ENCODE results near the gene KNDC1.

Gene KNDC1

GRCh38 chr10:133187906-133188681, 28.1 kb downstream of the KNDC1 start:
- H2AK5ac ChIP-seq (ENCODE audit: low read depth, low read length): peak overlapping the region; percentile 70
- H3K14ac ChIP-seq (ENCODE audit: low read length): no peak overlapping the region
- H3K27me3 ChIP-seq (ENCODE audit: control insufficient read depth in 3 of 3, insufficient read depth in 3 of 3, low read depth in 1 of 3, low read length in 3 of 3): peaks cover 0 to 2% (median 0%) of the 10 kb centered on the region in 3 experiments
- no peak overlapping the region for H2BK15ac ChIP-seq (ENCODE audit: low read length)
- H3K4me3 ChIP-seq (ENCODE audit: low read length in 2 of 2): peak overlapping the region in 1 of 2 donors; percentile 44
- H4K91ac ChIP-seq (ENCODE audit: low read depth, low read length, poor library complexity): no peak overlapping the region
- H3K9ac ChIP-seq (ENCODE audit: low read depth, low read length, poor library complexity): peak overlapping the region; percentile 30
- no peak overlapping the region for H3K27ac ChIP-seq (replicated peaks; ENCODE audit: low read length)
- H3K36me3 ChIP-seq (replicated peaks in 1 of 2; ENCODE audit: control insufficient read depth in 2 of 2, insufficient read depth in 2 of 2, low read length in 2 of 2): peaks cover 0 to 10% of the 10 kb centered on the region in 2 donors
- H2BK12ac ChIP-seq (ENCODE audit: low read length): no peak overlapping the region
- H3K18ac ChIP-seq (ENCODE audit: low read length): peak overlapping the region; percentile 83
- peak overlapping the region; percentile 53 for H2BK5ac ChIP-seq (ENCODE audit: low read length)
- H2BK120ac ChIP-seq (ENCODE audit: low read depth, low read length): no peak overlapping the region
- no peak overlapping the region for H2AFZ ChIP-seq (ENCODE audit: low read length)
- WGBS, 2 donors (ENCODE audit: extremely low coverage in 2 of 2, insufficient read length in 2 of 2, insufficient replicate concordance in 1 of 2): no CpG with 5 or more reads among the region's 38 CpGs
- H4K8ac ChIP-seq (ENCODE audit: low read depth, low read length): peak overlapping the region; percentile 72
- no peak overlapping the region for H3K4me2 ChIP-seq (ENCODE audit: insufficient read depth, low read length, poor library complexity, severe bottlenecking)
- DNase-seq (ENCODE audit: low spot score): no peak
- H3K23ac ChIP-seq (ENCODE audit: low read depth, low read length, poor library complexity): peak overlapping the region; percentile 80
- no peak overlapping the region for H3K4ac ChIP-seq (ENCODE audit: low read length)
- H3K4me1 ChIP-seq (ENCODE audit: control insufficient read depth in 2 of 2, insufficient read depth in 1 of 2, low read depth in 1 of 2, low read length in 2 of 2): peaks cover 5% of the 10 kb centered on the region in 2 donors
- peaks cover 0 to 12% of the 10 kb centered on the region in 2 donors for H3K9me3 ChIP-seq (replicated peaks in 1 of 2; ENCODE audit: control insufficient read depth in 2 of 2, insufficient read depth in 1 of 2, low read depth in 1 of 2, low read length in 2 of 2)
- H3K79me1 ChIP-seq (ENCODE audit: low read depth, low read length): peaks cover 11% of the 10 kb centered on the region

GRCh38 chr10:133189256-133189655, 29.2 kb downstream of the KNDC1 start:
- no peak overlapping the region for H3K27ac ChIP-seq (replicated peaks; ENCODE audit: low read length)
- no peak for DNase-seq (ENCODE audit: low spot score)
- H3K14ac ChIP-seq (ENCODE audit: low read length): peak overlapping the region; percentile 56
- no peak overlapping the region for H4K91ac ChIP-seq (ENCODE audit: low read depth, low read length, poor library complexity)
- H2BK5ac ChIP-seq (ENCODE audit: low read length): peak overlapping the region; percentile 39
- no peak overlapping the region for H2BK12ac ChIP-seq (ENCODE audit: low read length)
- peaks cover under 1 to 8% of the 10 kb centered on the region in 2 donors for H3K9me3 ChIP-seq (replicated peaks in 1 of 2; ENCODE audit: control insufficient read depth in 2 of 2, insufficient read depth in 1 of 2, low read depth in 1 of 2, low read length in 2 of 2)
- WGBS, 2 donors (ENCODE audit: extremely low coverage in 2 of 2, insufficient read length in 2 of 2, insufficient replicate concordance in 1 of 2): no CpG with 5 or more reads among the region's 22 CpGs
- H3K18ac ChIP-seq (ENCODE audit: low read length): peak overlapping the region; percentile 80
- H4K8ac ChIP-seq (ENCODE audit: low read depth, low read length): peak overlapping the region; percentile 72
- H3K4me3 ChIP-seq (ENCODE audit: low read length in 2 of 2): no peak overlapping the region
- H2AK5ac ChIP-seq (ENCODE audit: low read depth, low read length): peak overlapping the region; percentile 43
- peaks cover 5% of the 10 kb centered on the region in 2 donors for H3K4me1 ChIP-seq (ENCODE audit: control insufficient read depth in 2 of 2, insufficient read depth in 1 of 2, low read depth in 1 of 2, low read length in 2 of 2)
- H3K79me1 ChIP-seq (ENCODE audit: low read depth, low read length): peaks cover 11% of the 10 kb centered on the region
- no peak overlapping the region for H2BK120ac ChIP-seq (ENCODE audit: low read depth, low read length)
- no peak overlapping the region for H2BK15ac ChIP-seq (ENCODE audit: low read length)
- no peak overlapping the region for H3K23ac ChIP-seq (ENCODE audit: low read depth, low read length, poor library complexity)
- H3K4me2 ChIP-seq (ENCODE audit: insufficient read depth, low read length, poor library complexity, severe bottlenecking): no peak overlapping the region
- H2AFZ ChIP-seq (ENCODE audit: low read length): no peak overlapping the region
- H3K4ac ChIP-seq (ENCODE audit: low read length): no peak overlapping the region
- peaks cover 0 to 5% of the 10 kb centered on the region in 2 donors for H3K36me3 ChIP-seq (replicated peaks in 1 of 2; ENCODE audit: control insufficient read depth in 2 of 2, insufficient read depth in 2 of 2, low read length in 2 of 2)
- H3K9ac ChIP-seq (ENCODE audit: low read depth, low read length, poor library complexity): no peak overlapping the region
- H3K27me3 ChIP-seq (ENCODE audit: control insufficient read depth in 3 of 3, insufficient read depth in 3 of 3, low read depth in 1 of 3, low read length in 3 of 3): peaks cover 0 to 8% (median 0%) of the 10 kb centered on the region in 3 experiments

- H2BK5ac ChIP-seq (ENCODE audit: low read length): peak overlapping the region; percentile 39
- H2AK5ac ChIP-seq (ENCODE audit: low read depth, low read length): peak overlapping the region; percentile 43
- peak overlapping the region; percentile 21 for H3K9ac ChIP-seq (ENCODE audit: low read depth, low read length, poor library complexity)
- peaks cover 3 to 7% of the 10 kb centered on the region in 2 donors for H3K9me3 ChIP-seq (replicated peaks in 1 of 2; ENCODE audit: control insufficient read depth in 2 of 2, insufficient read depth in 1 of 2, low read depth in 1 of 2, low read length in 2 of 2)
- WGBS, 2 donors (ENCODE audit: extremely low coverage in 2 of 2, insufficient read length in 2 of 2, insufficient replicate concordance in 1 of 2): no CpG with 5 or more reads among the region's 14 CpGs
- no peak overlapping the region for H2BK120ac ChIP-seq (ENCODE audit: low read depth, low read length)
- H3K18ac ChIP-seq (ENCODE audit: low read length): no peak overlapping the region
- peak overlapping the region; percentile 82 for H3K14ac ChIP-seq (ENCODE audit: low read length)
- no peak overlapping the region for H3K4me3 ChIP-seq (ENCODE audit: low read length in 2 of 2)
- H2BK12ac ChIP-seq (ENCODE audit: low read length): no peak overlapping the region
- peaks cover 0 to 2% of the 10 kb centered on the region in 2 donors for H3K36me3 ChIP-seq (replicated peaks in 1 of 2; ENCODE audit: control insufficient read depth in 2 of 2, insufficient read depth in 2 of 2, low read length in 2 of 2)
- peaks cover 8% of the 10 kb centered on the region for H3K79me1 ChIP-seq (ENCODE audit: low read depth, low read length)
- no peak overlapping the region for H4K91ac ChIP-seq (ENCODE audit: low read depth, low read length, poor library complexity)
- no peak for DNase-seq (ENCODE audit: low spot score)
- H3K4me1 ChIP-seq (ENCODE audit: control insufficient read depth in 2 of 2, insufficient read depth in 1 of 2, low read depth in 1 of 2, low read length in 2 of 2): peaks cover 5% of the 10 kb centered on the region in 2 donors
- H3K27me3 ChIP-seq (ENCODE audit: control insufficient read depth in 3 of 3, insufficient read depth in 3 of 3, low read depth in 1 of 3, low read length in 3 of 3): peaks cover 0 to 8% (median 0%) of the 10 kb centered on the region in 3 experiments
- no peak overlapping the region for H3K4me2 ChIP-seq (ENCODE audit: insufficient read depth, low read length, poor library complexity, severe bottlenecking)
- H3K27ac ChIP-seq (replicated peaks; ENCODE audit: low read length): no peak overlapping the region
- H3K23ac ChIP-seq (ENCODE audit: low read depth, low read length, poor library complexity): no peak overlapping the region
- no peak overlapping the region for H4K8ac ChIP-seq (ENCODE audit: low read depth, low read length)
- H2BK15ac ChIP-seq (ENCODE audit: low read length): no peak overlapping the region
- H3K4ac ChIP-seq (ENCODE audit: low read length): no peak overlapping the region
- H2AFZ ChIP-seq (ENCODE audit: low read length): no peak overlapping the region
Observed at GRCh38 chr10:133189726-133190125, 29.7 kb downstream of the KNDC1 start.

- Histone ChIP-seq H3K23ac (ENCODE audit: low read depth, low read length, poor library complexity) (no peak overlapping the region), H3K36me3 (replicated peaks in 1 of 2; ENCODE audit: control insufficient read depth in 2 of 2, insufficient read depth in 2 of 2, low read length in 2 of 2) (peaks cover 0 to 2% of the 10 kb centered on the region in 2 donors), H3K4ac (ENCODE audit: low read length) (no peak overlapping the region), H4K8ac (ENCODE audit: low read depth, low read length) (no peak overlapping the region), H3K9me3 (replicated peaks in 1 of 2; ENCODE audit: control insufficient read depth in 2 of 2, insufficient read depth in 1 of 2, low read depth in 1 of 2, low read length in 2 of 2) (peaks cover 3 to 7% of the 10 kb centered on the region in 2 donors), H3K27ac (replicated peaks; ENCODE audit: low read length) (no peak overlapping the region), H3K79me1 (ENCODE audit: low read depth, low read length) (peaks cover 6% of the 10 kb centered on the region), H3K4me1 (ENCODE audit: control insufficient read depth in 2 of 2, insufficient read depth in 1 of 2, low read depth in 1 of 2, low read length in 2 of 2) (peaks cover 5% of the 10 kb centered on the region in 2 donors), H3K4me3 (ENCODE audit: low read length in 2 of 2) (no peak overlapping the region), H3K27me3 (ENCODE audit: control insufficient read depth in 3 of 3, insufficient read depth in 3 of 3, low read depth in 1 of 3, low read length in 3 of 3) (peaks cover 0 to 8% (median 0%) of the 10 kb centered on the region in 3 experiments), H4K91ac (ENCODE audit: low read depth, low read length, poor library complexity) (no peak overlapping the region), H2BK120ac (ENCODE audit: low read depth, low read length) (no peak overlapping the region), H2AK5ac (ENCODE audit: low read depth, low read length) (no peak overlapping the region), H3K18ac (ENCODE audit: low read length) (no peak overlapping the region), H2BK5ac (ENCODE audit: low read length) (no peak overlapping the region), H2BK15ac (ENCODE audit: low read length) (no peak overlapping the region), H3K14ac (ENCODE audit: low read length) (no peak overlapping the region), H2AFZ (ENCODE audit: low read length) (no peak overlapping the region), H3K9ac (ENCODE audit: low read depth, low read length, poor library complexity) (no peak overlapping the region), H3K4me2 (ENCODE audit: insufficient read depth, low read length, poor library complexity, severe bottlenecking) (no peak overlapping the region), H2BK12ac (ENCODE audit: low read length) (no peak overlapping the region)
- DNase-seq (ENCODE audit: low spot score): no peak
- no CpG with 5 or more reads among the region's 10 CpGs for WGBS, 2 donors (ENCODE audit: extremely low coverage in 2 of 2, insufficient read length in 2 of 2, insufficient replicate concordance in 1 of 2)
Observed at GRCh38 chr10:133190225-133190624, 30.2 kb downstream of the KNDC1 start.

Data from neuronal stem cell (in vitro differentiated cells).